Neuronal stem cell (in vitro differentiated cells): ENCODE data around the gene CNNM4.

Experiments used
- DNase-seq: peaks from one replicate; pipeline ENCODE4 v3.0.0-alpha.2; 2013; ENCODE audit warnings: low spot score
- H2AFZ ChIP-seq: one replicate; pipeline ENCODE4 v1.6.1; 2013; ENCODE audit warnings: mild to moderate bottlenecking, low read length, inconsistent platforms
- H2AK5ac ChIP-seq: 2 replicates; pipeline ENCODE4 v1.6.1; 2013; ENCODE audit warnings: low read depth, mild to moderate bottlenecking, inconsistent platforms, low read length, moderate library complexity, mixed read lengths
- H2BK120ac ChIP-seq: 2 replicates; pipeline ENCODE4 v1.6.1; 2013; ENCODE audit warnings: low read depth, mild to moderate bottlenecking, inconsistent platforms, low read length, moderate library complexity, mixed read lengths
- H2BK12ac ChIP-seq: one replicate; pipeline ENCODE4 v1.6.1; 2013; ENCODE audit warnings: low read length, inconsistent platforms
- H2BK15ac ChIP-seq: 2 replicates; pipeline ENCODE4 v1.6.1; 2013; ENCODE audit warnings: mild to moderate bottlenecking, low read length, inconsistent platforms, mixed read lengths
- H2BK5ac ChIP-seq: one replicate; pipeline ENCODE4 v1.6.1; 2013; ENCODE audit warnings: inconsistent platforms, mild to moderate bottlenecking, low read length, moderate library complexity
- H3K14ac ChIP-seq: one replicate; pipeline ENCODE4 v1.6.1; 2013; ENCODE audit warnings: low read length, inconsistent platforms
- H3K18ac ChIP-seq: 2 replicates; pipeline ENCODE4 v1.6.1; 2013; ENCODE audit warnings: low read length, inconsistent platforms
- H3K23ac ChIP-seq: 2 replicates; pipeline ENCODE4 v1.6.1; 2013; ENCODE audit warnings: low read depth, mild to moderate bottlenecking, mixed read lengths, low read length, inconsistent platforms; ENCODE audit not compliant: poor library complexity
- H3K27ac ChIP-seq: replicated peaks from 3 replicates; pipeline ENCODE4 v1.5.1; 2013; ENCODE audit warnings: low read length, inconsistent platforms
- H3K27me3 ChIP-seq, 3 experiments: 2 replicates each; pipeline ENCODE4 v1.6.1; 2013; ENCODE audit warnings: low read length in 3 of 3, mild to moderate bottlenecking in 2 of 3, inconsistent platforms in 1 of 3, low read depth in 1 of 3, mixed read lengths in 1 of 3, moderate library complexity in 1 of 3; ENCODE audit not compliant: control insufficient read depth in 3 of 3, insufficient read depth in 3 of 3
- H3K36me3 ChIP-seq, 2 donors: replicated peaks in 1 of 2; 2 replicates each; pipeline ENCODE4 v1.6.1; 2013; ENCODE audit warnings: low read length in 2 of 2; ENCODE audit not compliant: control insufficient read depth in 2 of 2, insufficient read depth in 2 of 2
- H3K4ac ChIP-seq: 2 replicates; pipeline ENCODE4 v1.6.1; 2013; ENCODE audit warnings: inconsistent platforms, mild to moderate bottlenecking, low read length, moderate library complexity
- H3K4me1 ChIP-seq, 2 donors: 1 replicate in 1 of 2; 2 replicates in 1 of 2; pipeline ENCODE4 v1.6.1; 2013; ENCODE audit warnings: low read length in 2 of 2, low read depth in 1 of 2; ENCODE audit not compliant: control insufficient read depth in 2 of 2, insufficient read depth in 1 of 2
- H3K4me2 ChIP-seq: one replicate; pipeline ENCODE4 v1.6.1; 2013; ENCODE audit warnings: mild to moderate bottlenecking, low read length, inconsistent platforms; ENCODE audit not compliant: insufficient read depth, poor library complexity, severe bottlenecking
- H3K4me3 ChIP-seq, 2 donors: 2 replicates each; pipeline ENCODE4 v1.5.1; 2013; ENCODE audit warnings: low read length in 2 of 2, mild to moderate bottlenecking in 2 of 2, inconsistent platforms in 1 of 2, moderate library complexity in 1 of 2
- H3K79me1 ChIP-seq: one replicate; pipeline ENCODE4 v1.6.1; 2013; ENCODE audit warnings: low read depth, mild to moderate bottlenecking, inconsistent platforms, low read length, moderate library complexity
- H3K9ac ChIP-seq: one replicate; pipeline ENCODE4 v1.6.1; 2013; ENCODE audit warnings: mild to moderate bottlenecking, low read depth, low read length, inconsistent platforms; ENCODE audit not compliant: poor library complexity
- H3K9me3 ChIP-seq, 2 donors: replicated peaks in 1 of 2; 2 replicates each; pipeline versions ENCODE3 to v1.6.1; 2013; ENCODE audit warnings: low read length in 2 of 2, mild to moderate bottlenecking in 2 of 2, inconsistent platforms in 1 of 2, low read depth in 1 of 2, mixed read lengths in 1 of 2, moderate library complexity in 1 of 2; ENCODE audit not compliant: control insufficient read depth in 2 of 2, insufficient read depth in 1 of 2
- H4K8ac ChIP-seq: one replicate; pipeline ENCODE4 v1.6.1; 2013; ENCODE audit warnings: low read depth, mild to moderate bottlenecking, inconsistent platforms, low read length, moderate library complexity
- H4K91ac ChIP-seq: one replicate; pipeline ENCODE4 v1.6.1; 2013; ENCODE audit warnings: low read length, low read depth, mild to moderate bottlenecking, inconsistent platforms; ENCODE audit not compliant: poor library complexity
- WGBS, 2 donors: extraction: QIAGEN DNeasy Blood & Tissue Kit; methylation state at CpG; one replicate each; pipeline ENCODE4 v1.1.7; 2013; ENCODE audit warnings: missing lambda C conversion rate in 2 of 2, mixed read lengths in 1 of 2; ENCODE audit not compliant: insufficient read length in 2 of 2, insufficient replicate concordance in 1 of 2; ENCODE audit errors: extremely low coverage in 2 of 2; 5-methylcytosine and 5-hydroxymethylcytosine counted together

Gene CNNM4

GRCh38 chr2:96815326-96816126 lies 54.8 kb downstream of the CNNM4 start:
- no peak overlapping the region for H2BK15ac ChIP-seq
- H2BK120ac ChIP-seq: no peak overlapping the region
- H2BK12ac ChIP-seq: no peak overlapping the region
- no peak overlapping the region for H3K27ac ChIP-seq
- H3K9ac ChIP-seq: no peak overlapping the region
- H4K91ac ChIP-seq: no peak overlapping the region
- H3K4me1 ChIP-seq: peaks cover 17 to 25% of the 10 kb centered on the region in 2 donors
- no peak overlapping the region for H4K8ac ChIP-seq
- H2AFZ ChIP-seq: peak overlapping the region; percentile 99
- peak overlapping the region; percentile 85 for H3K4me2 ChIP-seq
- peaks cover 12% of the 10 kb centered on the region for H3K79me1 ChIP-seq
- peak overlapping the region; percentile 13 for H3K23ac ChIP-seq
- peak overlapping the region; percentile 55 for H3K18ac ChIP-seq
- H3K14ac ChIP-seq: no peak overlapping the region
- WGBS, 2 donors: no CpG with 5 or more reads among the region's 60 CpGs
- no peaks in the 10 kb centered on the region for H3K9me3 ChIP-seq
- DNase-seq: no peak
- H3K4ac ChIP-seq: no peak overlapping the region
- H2AK5ac ChIP-seq: no peak overlapping the region
- peak overlapping the region; percentile 30 for H2BK5ac ChIP-seq
- H3K27me3 ChIP-seq: peaks cover 0 to 1% (median 0%) of the 10 kb centered on the region in 3 experiments
- H3K36me3 ChIP-seq: peaks cover 15 to 31% of the 10 kb centered on the region in 2 donors
- H3K4me3 ChIP-seq: peak overlapping the region; percentile 84 to 93

GRCh38 chr2:96816127-96816835 lies 55.6 kb downstream of the CNNM4 start, which contains the start of gene CNNM3:
Gene CNNM3 (plus strand): TSS chr2:96816268. CDS start chr2:96816278, 10 bp downstream.
- H4K8ac ChIP-seq: peak within 1 kb of the TSS; percentile 33
- peaks cover 15 to 32% of the 10 kb centered on the region in 2 donors for H3K36me3 ChIP-seq
- H3K27ac ChIP-seq: peak within 1 kb of the TSS; percentile 96
- H3K4ac ChIP-seq: no peak within 1 kb of the TSS
- peak; percentile 96 for DNase-seq
- H2BK5ac ChIP-seq: peak within 1 kb of the TSS; percentile 30
- peak within 1 kb of the TSS; percentile 85 for H3K4me2 ChIP-seq
- peak within 1 kb of the TSS; percentile 49 for H3K14ac ChIP-seq
- peak within 1 kb of the TSS; percentile 99 for H2AFZ ChIP-seq
- peaks cover 17 to 32% of the 10 kb centered on the region in 2 donors for H3K4me1 ChIP-seq
- H3K18ac ChIP-seq: peak within 1 kb of the TSS; percentile 99
- no peak within 1 kb of the TSS for H2BK12ac ChIP-seq
- H3K23ac ChIP-seq: peak within 1 kb of the TSS; percentile 90
- H3K27me3 ChIP-seq: peaks cover 0 to 1% (median 0%) of the 10 kb centered on the region in 3 experiments
- no peak within 1 kb of the TSS for H2AK5ac ChIP-seq
- H3K9me3 ChIP-seq: no peaks in the 10 kb centered on the region
- H3K79me1 ChIP-seq: peaks cover 14% of the 10 kb centered on the region
- WGBS, 2 donors: no CpG with 5 or more reads among the region's 103 CpGs
- H2BK15ac ChIP-seq: no peak within 1 kb of the TSS
- H3K9ac ChIP-seq: peak within 1 kb of the TSS; percentile 97
- peak within 1 kb of the TSS; percentile 93 for H3K4me3 ChIP-seq
- no peak within 1 kb of the TSS for H2BK120ac ChIP-seq
- H4K91ac ChIP-seq: no peak within 1 kb of the TSS

- H3K4me1 ChIP-seq: peaks cover 17 to 33% of the 10 kb centered on the region in 2 donors
- DNase-seq: no peak
- peak overlapping the region; percentile 96 for H3K27ac ChIP-seq
- peak overlapping the region; percentile 97 for H3K9ac ChIP-seq
- H3K18ac ChIP-seq: peak overlapping the region; percentile 99
- H3K36me3 ChIP-seq: peaks cover 13 to 37% of the 10 kb centered on the region in 2 donors
- peak overlapping the region; percentile 49 for H3K14ac ChIP-seq
- peak overlapping the region; percentile 33 for H4K8ac ChIP-seq
- no peak overlapping the region for H2AK5ac ChIP-seq
- H3K79me1 ChIP-seq: peaks cover 15% of the 10 kb centered on the region
- WGBS, 2 donors: no CpG with 5 or more reads among the region's 89 CpGs
- H2BK5ac ChIP-seq: peak overlapping the region; percentile 30
- peak overlapping the region; percentile 99 for H2AFZ ChIP-seq
- H3K27me3 ChIP-seq: peaks cover 0 to 1% (median 0%) of the 10 kb centered on the region in 3 experiments
- peak overlapping the region; percentile 84 for H3K4me2 ChIP-seq
- peak overlapping the region; percentile 93 for H3K4me3 ChIP-seq
- peak overlapping the region; percentile 46 for H3K23ac ChIP-seq
- no peak overlapping the region for H2BK15ac ChIP-seq
- no peak overlapping the region for H3K4ac ChIP-seq
- no peaks in the 10 kb centered on the region for H3K9me3 ChIP-seq
- H2BK12ac ChIP-seq: no peak overlapping the region
- H2BK120ac ChIP-seq: no peak overlapping the region
- H4K91ac ChIP-seq: no peak overlapping the region
Measured at GRCh38 chr2:96816836-96817702, 56.4 kb downstream of the CNNM4 start.
